HL-60 (cell line): ENCODE measurements around the gene HS3ST2.

Experiments used
- DNase-seq, 2 experiments: peaks; one replicate each; pipeline ENCODE4 v3.0.0-alpha.2; 2010 to 2020; ENCODE audit warnings: low read depth in 1 of 2, low spot score in 1 of 2
- H3K27ac ChIP-seq: fragments of 250-450 bp; sonication (Bioruptor Pico); replicated peaks from 2 replicates; pipeline ENCODE4 v1.5.1; 2020; ENCODE audit warnings: mild to moderate bottlenecking, moderate library complexity
- H3K27me3 ChIP-seq: fragments of 250-450 bp; sonication (Bioruptor Pico); 2 replicates; pipeline ENCODE4 v1.5.1; 2021; ENCODE audit warnings: mild to moderate bottlenecking, moderate library complexity; ENCODE audit not compliant: insufficient read depth, poor library complexity, severe bottlenecking
- H3K4me3 ChIP-seq: replicated peaks from 2 replicates; pipeline ENCODE4 v1.5.1; 2011; ENCODE audit warnings: mild to moderate bottlenecking, control low read depth, low read length; ENCODE audit not compliant: insufficient read depth
- GABPA ChIP-seq: IDR thresholded peaks from 2 replicates; pipeline ENCODE4 v1.6.1; 2012; ENCODE audit warnings: low read depth
- POLR2AphosphoS5 ChIP-seq: IDR thresholded peaks from 2 replicates; pipeline ENCODE4 v1.6.1; 2012; ENCODE audit warnings: low read depth
- SPI1 ChIP-seq: IDR thresholded peaks from 2 replicates; pipeline ENCODE4 v1.6.1; 2012; ENCODE audit warnings: low read depth, mild to moderate bottlenecking, borderline replicate concordance
- TF ChIP-seq, protein P1 (sequence below): IDR thresholded peaks from 2 replicates; pipeline ENCODE4 v1.6.1; 2012; ENCODE audit warnings: low read depth; ENCODE audit not compliant: insufficient replicate concordance
- TF ChIP-seq, protein P2 (sequence below): IDR thresholded peaks from one replicate; pipeline ENCODE4 v1.5.1; 2011; ENCODE audit warnings: low read length, control low read depth, inconsistent platforms; ENCODE audit not compliant: insufficient read depth

HS3ST2 gene

DNA sequence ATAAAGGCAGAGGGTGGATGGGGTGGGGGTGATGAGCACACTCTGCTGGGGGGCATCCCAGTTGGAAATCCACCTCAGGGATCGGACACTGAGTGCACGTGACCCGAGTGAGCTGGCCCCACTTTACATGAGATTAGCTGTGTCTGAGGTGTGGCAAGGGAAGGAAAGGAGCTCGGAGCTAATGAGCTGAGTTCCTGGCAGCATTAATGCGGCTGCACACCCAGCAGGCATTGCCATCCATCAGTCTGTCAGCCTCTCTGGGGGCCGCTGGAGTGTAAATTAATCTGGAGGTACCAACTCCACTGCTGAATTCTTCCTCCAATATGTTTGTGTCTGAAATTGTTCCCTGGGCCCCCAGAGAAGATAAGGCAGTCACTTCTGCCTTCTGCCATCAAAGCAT is 65.5 kb downstream of the HS3ST2 start:
- Histone ChIP-seq H3K27me3 (no peaks in the 10 kb centered on the region), H3K27ac (no peak overlapping the region), H3K4me3 (no peak overlapping the region)
- TF ChIP-seq SPI1, result no peak
- no peak for TF ChIP-seq POLR2AphosphoS5
- no peak for TF ChIP-seq GABPA
- TF ChIP-seq, protein P1, sequence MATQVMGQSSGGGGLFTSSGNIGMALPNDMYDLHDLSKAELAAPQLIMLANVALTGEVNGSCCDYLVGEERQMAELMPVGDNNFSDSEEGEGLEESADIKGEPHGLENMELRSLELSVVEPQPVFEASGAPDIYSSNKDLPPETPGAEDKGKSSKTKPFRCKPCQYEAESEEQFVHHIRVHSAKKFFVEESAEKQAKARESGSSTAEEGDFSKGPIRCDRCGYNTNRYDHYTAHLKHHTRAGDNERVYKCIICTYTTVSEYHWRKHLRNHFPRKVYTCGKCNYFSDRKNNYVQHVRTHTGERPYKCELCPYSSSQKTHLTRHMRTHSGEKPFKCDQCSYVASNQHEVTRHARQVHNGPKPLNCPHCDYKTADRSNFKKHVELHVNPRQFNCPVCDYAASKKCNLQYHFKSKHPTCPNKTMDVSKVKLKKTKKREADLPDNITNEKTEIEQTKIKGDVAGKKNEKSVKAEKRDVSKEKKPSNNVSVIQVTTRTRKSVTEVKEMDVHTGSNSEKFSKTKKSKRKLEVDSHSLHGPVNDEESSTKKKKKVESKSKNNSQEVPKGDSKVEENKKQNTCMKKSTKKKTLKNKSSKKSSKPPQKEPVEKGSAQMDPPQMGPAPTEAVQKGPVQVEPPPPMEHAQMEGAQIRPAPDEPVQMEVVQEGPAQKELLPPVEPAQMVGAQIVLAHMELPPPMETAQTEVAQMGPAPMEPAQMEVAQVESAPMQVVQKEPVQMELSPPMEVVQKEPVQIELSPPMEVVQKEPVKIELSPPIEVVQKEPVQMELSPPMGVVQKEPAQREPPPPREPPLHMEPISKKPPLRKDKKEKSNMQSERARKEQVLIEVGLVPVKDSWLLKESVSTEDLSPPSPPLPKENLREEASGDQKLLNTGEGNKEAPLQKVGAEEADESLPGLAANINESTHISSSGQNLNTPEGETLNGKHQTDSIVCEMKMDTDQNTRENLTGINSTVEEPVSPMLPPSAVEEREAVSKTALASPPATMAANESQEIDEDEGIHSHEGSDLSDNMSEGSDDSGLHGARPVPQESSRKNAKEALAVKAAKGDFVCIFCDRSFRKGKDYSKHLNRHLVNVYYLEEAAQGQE, result no peak
- TF ChIP-seq, protein P2, sequence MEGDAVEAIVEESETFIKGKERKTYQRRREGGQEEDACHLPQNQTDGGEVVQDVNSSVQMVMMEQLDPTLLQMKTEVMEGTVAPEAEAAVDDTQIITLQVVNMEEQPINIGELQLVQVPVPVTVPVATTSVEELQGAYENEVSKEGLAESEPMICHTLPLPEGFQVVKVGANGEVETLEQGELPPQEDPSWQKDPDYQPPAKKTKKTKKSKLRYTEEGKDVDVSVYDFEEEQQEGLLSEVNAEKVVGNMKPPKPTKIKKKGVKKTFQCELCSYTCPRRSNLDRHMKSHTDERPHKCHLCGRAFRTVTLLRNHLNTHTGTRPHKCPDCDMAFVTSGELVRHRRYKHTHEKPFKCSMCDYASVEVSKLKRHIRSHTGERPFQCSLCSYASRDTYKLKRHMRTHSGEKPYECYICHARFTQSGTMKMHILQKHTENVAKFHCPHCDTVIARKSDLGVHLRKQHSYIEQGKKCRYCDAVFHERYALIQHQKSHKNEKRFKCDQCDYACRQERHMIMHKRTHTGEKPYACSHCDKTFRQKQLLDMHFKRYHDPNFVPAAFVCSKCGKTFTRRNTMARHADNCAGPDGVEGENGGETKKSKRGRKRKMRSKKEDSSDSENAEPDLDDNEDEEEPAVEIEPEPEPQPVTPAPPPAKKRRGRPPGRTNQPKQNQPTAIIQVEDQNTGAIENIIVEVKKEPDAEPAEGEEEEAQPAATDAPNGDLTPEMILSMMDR, result no peak
- DNase-seq, result no peak

DNA sequence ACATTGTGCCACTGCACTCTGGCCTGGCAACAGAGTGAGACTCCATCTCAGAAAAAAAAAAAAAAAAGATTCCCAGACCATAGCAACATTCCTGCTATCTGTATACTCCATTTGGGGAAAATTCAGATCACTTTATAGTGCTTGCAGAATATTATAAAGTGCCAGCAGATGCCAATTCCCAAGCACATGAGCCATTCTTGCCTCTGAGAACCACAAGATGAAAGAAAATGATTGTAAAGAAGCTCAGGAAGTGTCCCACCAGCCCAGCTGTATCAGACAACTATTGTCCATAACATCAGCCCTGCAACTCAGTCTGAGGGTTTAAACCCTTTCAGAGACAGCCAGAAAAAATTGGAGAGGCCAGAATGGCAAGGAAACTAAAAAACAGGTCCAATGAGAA is 69.0 kb downstream of the HS3ST2 start:
- Histone ChIP-seq H3K27me3 (no peaks in the 10 kb centered on the region), H3K4me3 (no peak overlapping the region), H3K27ac (no peak overlapping the region)
- TF ChIP-seq POLR2AphosphoS5, result no peak
- TF ChIP-seq GABPA, result no peak
- TF ChIP-seq, protein P1, result no peak
- TF ChIP-seq SPI1, result no peak
- TF ChIP-seq, protein P2, result no peak
- DNase-seq, result no peak

DNA sequence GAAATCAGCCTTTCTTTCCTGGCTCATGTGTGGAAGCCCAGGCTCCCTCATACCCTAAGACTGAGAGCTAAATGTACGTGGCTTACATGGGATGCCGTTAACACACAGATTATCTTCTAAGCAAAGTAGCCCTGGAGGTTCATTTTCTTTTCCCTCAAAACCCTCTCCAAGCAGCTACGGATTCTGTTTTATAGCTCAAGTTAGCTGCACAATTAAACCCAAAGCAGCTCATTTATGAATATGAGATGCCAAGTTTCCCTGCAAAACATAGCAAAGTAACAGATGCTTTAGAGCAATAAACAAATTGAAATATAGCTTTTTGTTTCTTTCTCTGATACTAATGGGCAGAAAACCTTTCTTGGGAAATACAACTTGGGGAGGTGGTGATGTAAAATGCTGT is 72.0 kb downstream of the HS3ST2 start:
- no peak for DNase-seq
- Histone ChIP-seq H3K4me3 (no peak overlapping the region), H3K27ac (no peak overlapping the region), H3K27me3 (no peaks in the 10 kb centered on the region)
- TF ChIP-seq, protein P1, result no peak
- TF ChIP-seq POLR2AphosphoS5 (no peak), SPI1 (no peak), GABPA (no peak)
- TF ChIP-seq, protein P2, result no peak
